ENCODE measurements around the gene BUD31. TPM values are rescaled to one million over a fixed set of nuclear protein-coding genes. Genes with fewer than 3 reads are reported as not detected.
"Not testable (repeated sequence)": the region's sequence is repeated elsewhere in the genome, so short reads cannot be mapped to it uniquely, and the experiment has no call there.

Gene BUD31
- 55.2 TPM for total RNA-seq

DNA sequence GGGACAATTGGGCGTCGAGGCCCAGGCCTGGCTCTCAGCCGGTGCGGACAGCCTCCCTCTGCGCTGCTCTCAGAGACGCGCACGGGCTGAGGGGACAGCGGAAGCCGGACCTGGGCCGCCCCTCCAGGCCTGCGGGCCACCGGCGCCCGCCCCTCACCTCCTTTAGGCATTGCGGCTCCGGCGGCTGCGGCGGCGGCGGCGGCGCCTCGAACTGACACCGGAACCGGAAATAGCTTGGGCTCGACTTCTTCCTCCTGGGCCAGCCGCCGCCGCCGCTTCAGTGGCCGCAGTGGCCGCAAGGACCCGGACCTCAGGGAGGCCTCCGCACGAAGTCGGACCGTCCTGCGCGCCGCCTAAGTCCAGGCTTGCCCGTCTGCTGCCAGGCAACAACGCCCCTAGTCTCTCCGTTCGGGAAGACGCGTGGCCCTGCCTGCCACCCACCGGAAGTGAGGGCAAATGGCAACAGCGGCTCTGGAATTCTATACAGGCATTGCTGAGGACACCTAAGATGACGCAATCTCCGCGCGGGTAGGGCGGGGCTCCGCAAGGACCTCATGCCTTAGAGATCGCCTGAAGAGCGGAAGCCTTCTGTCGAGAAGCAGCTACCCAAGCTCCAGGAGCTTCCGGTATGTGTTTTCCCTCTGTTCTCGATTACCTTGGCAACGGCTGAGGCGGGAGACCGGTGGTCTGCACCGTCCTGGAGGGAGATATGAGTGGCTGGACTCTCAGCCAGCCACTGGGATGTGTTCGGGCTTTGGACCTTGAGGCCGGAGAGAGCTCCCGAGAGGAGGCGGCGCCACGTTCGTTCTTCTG lies at the start of gene BUD31, which contains the start of gene PDAP1:
Gene BUD31 (plus strand): TSS at position 591 of the 813 bp plus-strand sequence. CDS start 2,124 bp downstream, outside the sequence.
Gene PDAP1 (minus strand): TSS at position 219 of the 813 bp plus-strand sequence. CDS start 49 bp downstream, at position 170.
- DNase-seq = peak; percentile 88

DNA sequence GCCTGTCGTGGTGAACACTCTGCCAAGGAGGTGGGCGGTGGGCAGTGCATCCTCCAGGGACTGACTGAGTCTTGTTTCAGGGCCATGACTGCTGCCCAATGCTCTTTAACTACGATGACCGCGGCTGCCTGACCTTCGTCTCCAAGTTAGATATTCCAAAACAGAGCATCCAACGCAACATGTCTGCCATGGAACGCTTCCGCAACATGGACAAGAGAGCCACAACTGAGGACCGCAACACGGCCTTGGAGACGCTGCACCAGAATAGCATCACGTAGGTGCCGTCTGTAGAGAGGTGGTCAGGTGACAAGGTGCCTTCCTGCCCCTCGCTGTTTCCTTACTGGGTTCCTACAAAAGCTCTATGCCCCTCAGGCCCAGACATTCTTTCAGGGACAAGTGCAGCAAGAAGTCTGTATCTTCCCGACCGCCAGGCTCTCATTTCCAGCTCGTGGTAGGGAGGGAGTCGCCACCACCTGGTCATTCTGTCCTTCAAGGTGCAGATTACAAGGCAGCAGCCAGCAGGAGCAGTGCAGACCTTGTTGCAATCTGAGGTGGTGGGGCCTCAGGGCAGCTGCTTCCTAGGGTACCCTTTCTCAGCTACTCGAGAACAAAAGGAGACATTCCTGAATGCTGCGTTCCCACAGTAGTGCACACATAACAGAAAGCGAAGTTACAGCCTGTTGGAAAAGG lies 49.2 kb upstream of the BUD31 start:
- no peak for DNase-seq

DNA sequence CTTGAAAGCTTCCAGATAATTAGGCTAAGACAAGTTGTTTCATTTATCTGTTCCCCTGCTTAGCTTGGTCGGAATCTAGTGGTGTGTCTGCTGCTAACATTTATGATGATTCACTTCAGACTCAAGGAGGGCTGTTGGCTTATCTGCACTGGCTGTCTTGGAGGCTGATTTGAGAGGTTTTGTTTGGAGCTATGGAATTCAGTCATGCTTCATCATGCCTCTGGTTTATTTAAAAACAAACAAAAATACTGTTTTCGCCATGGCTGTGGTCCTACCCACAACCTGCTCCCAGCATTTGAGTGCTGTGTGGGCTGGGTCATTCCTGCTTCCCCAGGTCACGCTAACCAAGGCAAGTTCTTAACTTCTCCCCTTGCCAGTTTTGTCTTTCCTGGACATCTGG lies 46.0 kb upstream of the BUD31 start:
- DNase-seq = no peak

DNA sequence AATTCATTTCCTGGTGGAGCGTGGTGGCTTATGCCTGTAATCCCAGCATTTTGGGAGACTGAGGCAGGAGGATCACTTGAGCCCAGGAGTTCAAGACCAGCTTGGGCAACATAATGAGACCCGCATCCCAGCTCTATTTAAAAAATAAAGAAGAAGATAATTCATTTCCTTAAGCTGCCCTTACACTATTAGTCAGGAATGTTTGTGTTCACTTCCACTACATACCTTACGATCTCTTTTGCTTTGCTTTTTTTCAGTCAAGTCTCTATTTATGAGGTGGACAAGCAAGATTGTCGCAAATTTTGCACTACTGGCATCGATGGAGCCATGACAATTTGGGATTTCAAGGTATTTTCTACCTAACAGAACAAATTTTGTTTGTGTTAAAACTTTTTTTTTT lies 45.5 kb upstream of the BUD31 start:
- DNase-seq = no peak

DNA sequence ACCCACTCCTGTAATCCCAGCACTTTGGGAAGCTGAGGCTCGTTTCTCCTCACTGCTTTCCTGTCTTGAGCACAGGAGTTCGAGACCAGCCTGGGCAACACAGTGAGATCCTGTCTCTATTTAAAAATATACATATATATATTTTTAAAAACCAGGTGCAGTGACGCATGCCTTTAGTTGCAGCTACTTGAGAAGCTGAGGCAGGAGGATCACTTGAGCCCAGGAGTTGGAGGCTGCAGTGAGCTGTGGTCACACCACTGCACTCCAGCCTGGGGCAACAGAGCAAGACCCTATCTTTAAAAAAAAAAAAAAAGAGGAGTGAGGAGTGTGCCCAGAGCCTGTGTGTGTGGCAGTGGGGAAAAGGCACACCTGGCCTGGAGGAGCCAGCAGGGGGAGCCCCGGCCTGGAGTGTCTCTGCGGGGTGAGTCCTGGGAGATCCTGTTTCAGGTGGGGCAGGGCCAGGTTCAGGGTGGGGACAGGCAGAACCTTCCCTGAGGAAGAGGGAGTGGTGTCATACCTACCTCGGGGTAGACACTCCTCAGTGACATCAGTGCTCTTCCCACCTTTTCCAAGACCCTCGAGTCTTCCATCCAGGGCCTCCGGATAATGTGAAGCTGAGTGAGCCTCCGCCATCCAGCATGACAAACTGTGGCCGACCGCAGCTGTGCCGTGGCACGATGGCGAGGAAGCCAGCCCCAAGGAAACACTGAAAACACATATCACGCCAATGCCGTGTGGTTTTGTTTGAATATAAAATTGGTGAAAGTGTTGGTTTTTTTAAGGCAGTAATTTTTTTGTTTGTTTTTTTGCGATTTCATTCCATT lies 43.2 kb upstream of the BUD31 start:
- DNase-seq = no peak

DNA sequence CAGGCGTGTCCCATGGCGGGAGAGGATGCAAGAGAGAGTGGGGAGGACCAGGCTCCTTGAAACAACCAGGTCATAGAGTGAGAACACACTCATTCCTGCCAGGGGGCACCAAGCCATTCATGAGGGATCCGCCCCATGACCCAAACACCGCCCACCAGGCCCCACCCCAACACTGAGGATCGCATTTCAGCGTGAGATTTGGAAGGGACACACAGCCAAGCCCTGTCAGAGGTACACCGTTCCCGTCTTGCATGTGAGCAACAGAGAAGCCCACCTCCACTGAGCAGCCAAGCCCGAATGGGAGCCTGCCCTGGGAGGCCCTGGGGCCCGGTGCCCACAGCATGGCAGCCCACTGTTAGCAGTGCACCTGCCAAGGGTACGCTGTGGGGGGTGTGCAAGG lies 42.1 kb upstream of the BUD31 start:
- DNase-seq = no peak

DNA sequence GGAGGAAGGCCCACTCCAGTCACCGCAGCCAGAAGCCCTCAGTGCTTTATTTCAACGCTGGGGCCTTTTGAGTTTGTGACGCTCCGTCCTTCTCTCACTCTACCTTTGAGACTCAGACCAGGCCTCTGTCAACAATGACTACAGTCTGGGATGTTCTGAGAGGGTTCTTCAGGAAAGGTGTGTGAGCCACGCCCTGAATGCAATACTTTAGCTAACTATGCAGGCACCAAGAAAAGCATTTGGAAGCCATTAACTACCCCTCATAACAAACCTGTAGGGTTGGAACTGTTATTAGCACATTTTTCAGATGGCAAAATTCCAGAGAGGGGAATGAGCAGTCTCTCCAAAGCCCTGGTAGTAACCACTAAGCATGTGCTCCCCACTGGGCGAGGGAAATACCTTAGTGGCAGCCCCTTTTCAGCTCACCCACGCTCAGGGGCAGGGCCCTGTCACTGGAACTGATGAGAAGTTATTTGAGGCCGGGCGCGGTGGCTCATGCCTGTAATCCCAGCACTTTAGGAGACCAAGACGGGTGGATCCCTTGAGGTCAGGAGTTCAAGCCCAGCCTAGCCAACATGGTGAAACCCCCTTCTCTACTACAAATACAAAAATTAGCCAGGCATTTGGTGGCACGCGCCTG lies 39.9 kb upstream of the BUD31 start:
- DNase-seq = no peak

DNA sequence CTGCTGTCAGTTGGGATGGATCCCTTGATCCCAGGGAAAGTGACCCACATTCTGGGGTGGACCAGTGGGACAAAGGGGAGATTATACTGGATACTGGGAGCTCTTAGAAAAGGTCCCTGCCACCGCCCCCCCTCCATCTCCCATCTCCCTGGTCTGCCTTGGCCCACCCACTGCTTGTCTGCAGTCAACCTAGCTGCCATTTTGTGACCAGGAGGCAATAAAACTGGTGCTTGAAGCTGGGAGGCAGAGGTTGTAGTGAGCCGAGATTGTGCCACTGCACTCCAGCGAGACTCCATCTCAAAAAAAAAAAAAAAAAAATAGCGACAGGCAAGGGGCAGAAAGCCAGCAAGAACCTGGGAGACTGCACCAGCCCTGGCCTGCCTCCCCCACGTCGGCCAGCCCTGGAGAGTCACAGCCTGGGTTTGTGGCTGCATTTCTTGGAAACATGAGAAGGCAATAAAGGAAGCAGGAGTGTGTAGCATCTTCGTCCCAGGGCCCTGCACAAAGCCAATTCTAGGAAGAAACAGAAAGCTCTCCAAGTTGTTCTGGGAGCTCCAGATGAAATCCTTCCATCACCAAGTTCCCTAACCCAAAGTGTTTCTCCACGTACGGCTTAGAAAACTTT lies 38.9 kb upstream of the BUD31 start:
- no peak for DNase-seq

DNA sequence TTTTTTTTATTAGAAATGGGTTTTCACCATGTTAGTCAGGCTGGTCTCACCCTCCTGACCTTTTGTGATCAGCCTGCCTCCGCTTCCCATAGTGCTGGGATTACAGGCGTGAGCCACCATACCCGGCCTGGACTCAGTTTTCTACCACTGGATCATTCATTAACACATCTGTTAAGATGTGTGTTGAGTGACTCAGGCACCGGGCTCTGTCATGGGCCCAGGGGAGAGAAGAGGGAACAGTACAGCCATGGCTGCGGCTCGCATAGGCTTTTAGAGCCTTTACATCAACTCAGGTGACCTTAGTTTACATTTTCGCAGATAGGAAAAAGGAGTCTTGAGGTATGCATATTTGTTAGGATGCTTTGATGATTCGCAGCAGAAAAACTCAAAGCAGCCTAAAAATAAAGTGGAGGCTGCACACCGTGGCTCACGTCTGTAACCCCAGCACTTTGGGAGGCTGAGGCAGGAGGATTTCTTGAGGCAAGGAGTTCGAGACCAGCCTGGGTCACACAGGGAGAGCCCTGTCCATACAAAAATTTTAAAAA lies 37.3 kb upstream of the BUD31 start:
- no peak for DNase-seq

DNA sequence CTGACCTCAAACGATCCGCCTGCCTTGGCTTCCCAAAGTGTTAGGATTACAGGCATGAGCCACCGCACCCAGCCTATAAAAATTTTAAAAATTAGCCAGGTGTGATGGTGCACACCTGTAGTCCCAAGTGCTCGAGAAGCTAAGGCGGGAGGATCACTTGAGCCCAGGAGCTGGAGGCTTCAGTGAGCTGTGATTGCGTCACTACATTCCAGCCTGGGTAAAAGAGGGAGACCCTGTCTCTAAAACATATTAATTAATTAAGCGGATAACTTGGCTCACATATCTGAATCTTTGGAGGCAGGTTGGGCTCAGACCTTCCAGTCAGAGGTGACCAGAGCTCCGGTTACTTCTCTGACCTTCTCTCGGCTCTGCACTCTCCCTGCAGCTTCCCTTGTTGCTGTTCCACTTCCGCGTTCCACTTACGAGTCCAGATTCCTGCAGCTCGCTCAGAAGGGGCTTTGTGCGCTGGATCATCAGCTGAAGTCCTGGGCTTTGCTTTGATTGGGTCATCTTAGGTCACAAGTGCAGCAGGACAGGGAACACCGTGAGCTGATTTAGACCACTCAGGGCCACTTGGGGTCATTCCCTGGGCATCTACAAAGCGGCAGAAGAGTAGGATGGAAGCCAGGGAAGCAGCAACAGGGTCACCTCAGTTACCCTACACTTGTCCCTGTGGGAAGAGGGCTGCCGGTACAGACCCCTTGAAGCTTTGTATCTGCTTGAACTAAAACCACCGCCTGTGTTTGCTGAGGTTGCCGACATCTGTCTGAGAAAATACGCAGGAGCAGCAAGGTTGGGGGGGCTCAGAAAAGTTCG lies 36.3 kb upstream of the BUD31 start:
- DNase-seq = no peak

DNA sequence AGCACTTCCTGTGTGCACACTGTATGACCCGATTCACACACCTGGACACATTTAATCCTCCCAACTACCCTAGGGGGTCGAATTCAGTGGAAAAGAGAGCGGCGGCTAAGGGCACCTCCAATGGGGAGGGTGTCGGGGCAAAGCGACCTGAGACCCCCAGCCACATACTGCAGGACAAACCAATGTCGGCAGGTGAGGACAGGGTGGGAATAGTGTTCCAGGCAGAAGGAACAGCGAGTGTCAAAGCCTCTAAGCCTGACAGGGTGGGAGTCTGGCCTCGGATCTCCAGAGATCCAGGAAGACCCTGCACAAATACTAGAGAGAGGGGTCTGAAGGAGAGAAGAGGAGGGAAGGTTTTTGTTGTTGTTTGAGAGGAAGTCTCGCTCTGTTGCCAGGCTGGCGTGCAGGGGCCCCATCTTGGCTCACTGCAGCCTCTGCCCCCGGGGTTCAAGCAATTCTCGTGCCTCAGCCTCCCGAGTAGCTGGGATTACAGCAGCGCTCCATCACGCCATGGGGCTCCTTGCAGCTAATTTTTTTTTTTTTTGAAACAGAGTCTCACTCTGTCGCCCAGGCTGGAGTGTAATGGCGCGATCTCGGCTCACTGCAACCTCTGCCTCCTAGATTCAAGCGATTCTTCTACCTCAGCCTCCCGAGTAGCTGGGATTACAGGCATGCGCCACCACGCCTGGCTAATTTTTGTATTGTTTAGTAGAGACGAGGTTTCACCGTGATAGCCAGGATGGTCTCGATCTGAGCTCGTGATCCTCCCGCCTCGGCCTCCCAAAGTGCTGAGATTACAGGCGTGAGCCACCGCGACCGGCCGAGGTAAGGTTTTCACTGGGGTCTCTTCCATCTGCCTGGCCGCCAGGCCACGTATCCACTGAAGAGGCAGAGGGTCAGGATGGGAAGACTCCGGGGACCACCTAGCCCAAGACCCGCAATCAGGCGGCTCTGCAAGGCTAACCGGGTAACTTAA lies 35.4 kb upstream of the BUD31 start:
- no peak for DNase-seq

DNA sequence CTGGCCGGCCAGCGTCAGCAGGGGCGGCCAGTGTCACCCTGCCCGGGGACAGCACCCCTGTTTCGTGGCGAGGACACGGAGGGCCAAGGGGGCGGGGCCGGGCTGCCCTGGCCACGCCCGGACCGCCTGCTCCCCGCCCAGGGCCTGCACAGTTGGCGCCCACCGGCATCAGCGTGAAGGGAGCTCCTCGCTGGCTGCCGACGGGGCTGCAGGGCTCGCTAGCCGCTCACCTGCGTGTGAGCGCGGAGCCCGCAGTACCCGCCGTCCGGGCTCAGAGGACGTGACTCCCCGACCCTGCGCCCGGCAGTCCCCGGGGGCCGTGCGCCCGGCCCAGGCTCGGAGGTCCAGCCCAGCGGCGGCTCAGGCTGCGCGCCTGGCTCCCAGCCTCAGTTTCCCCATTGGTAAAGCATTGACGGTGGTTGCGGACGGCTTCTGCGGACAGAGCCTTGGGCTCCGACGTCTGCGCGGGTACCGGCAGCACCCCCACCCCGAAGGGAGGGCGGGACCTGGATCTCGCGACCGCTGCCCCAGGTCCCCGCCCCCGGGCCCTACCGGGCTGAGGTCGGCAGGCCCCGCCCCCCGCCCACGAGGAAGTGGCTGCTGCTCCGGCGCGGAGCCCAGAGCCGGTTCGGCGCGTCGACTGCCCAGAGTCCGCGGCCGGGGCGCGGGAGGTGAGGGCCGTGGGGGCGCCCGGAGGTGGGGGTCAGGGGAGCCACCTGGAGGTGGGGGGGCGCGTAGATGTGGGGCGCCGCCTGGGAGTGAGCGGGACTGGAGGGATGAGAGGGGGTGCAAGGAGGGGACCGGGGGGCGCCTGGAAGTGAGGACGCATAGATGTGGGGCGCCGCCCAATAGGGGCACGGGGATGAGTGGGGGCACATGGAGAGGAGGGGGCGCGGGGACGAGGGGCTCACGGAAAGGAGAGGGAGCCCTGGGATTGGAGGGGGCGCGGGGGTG lies 34.4 kb upstream of the BUD31 start, which contains the start of gene ARPC1B:
Gene ARPC1B (plus strand): TSS at position 620 of the 954 bp plus-strand sequence. CDS start 10,985 bp downstream, outside the sequence.
- no peak for DNase-seq

DNA sequence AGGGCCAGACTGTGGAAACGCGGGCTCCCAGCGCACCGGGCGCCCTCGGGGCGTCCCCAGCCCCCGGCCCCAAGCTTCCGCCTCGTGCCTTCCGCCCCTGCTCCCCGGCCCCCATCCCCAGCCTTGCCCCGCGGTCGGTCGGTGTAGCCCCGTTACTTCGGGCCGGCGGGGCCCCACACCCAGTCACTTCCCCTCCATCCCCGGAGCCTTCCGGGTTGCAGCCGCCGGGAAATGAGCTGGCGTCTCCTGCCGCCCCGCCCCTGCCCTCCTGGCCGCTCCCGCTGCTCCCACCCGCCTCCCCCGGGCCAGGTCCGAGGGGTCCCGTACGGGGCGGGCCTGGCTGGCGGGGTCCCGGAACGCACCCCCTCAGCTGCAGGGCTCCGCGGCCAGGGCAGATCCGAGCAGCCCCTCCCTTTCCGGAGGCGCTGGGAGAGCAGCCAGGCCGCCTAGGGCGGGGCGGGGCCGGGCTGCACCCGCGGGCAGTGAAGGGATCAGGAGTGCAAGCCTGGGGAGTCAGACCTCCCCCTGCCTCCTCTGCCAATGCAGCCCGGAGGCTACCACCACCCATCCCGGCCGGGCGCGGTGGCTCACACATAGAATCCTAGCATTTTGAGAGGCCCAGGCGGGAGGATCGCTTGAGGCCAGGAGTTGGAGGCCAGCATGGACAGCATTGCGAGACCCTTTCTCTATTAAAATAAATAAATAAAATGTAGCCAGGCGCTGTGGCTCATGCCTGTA lies 33.5 kb upstream of the BUD31 start:
- peak; percentile 23 for DNase-seq

DNA sequence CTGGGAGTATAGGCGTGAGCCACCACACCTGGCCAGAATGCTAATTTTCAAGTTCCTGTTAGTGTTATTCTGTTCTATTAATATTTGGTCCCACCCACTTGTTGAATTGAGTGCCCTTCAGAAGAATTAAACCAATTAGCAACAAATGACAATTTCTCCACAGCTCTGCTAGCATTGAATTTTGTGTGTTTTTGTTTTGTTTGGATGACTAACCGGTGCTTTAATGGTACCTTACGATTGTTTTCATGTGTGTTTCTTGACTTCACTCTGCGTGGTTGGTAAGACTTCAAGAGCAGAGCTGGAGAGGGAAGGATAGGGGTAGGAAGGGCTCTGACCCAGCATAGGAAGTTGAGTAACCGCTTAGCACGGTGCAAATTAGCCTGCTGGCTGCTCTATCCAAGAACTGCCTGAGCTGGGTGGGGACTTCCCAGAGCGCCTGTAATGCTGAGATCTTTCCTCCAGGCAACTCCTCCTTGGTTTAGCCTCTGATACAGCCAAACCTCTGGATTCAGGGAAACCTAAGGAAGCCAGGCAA lies 29.7 kb upstream of the BUD31 start:
- no peak for DNase-seq

DNA sequence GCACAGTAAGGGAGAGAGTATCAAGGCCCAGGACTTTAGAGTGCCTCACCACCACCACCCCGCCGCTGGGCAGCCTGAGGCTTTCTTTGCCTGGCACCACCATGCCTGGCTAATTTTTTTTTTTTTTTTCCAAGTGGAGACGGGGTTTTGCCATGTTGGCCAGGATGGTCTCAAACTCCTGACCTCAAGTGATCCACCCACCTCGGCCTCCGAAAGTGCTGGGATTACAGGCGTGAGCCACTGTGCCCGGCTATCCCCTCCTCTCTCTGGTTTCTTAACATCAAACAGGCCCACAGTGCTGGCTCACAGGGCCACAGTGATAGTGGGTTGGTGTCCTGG lies 29.1 kb upstream of the BUD31 start:
- DNase-seq = not testable (repeated sequence)

DNA sequence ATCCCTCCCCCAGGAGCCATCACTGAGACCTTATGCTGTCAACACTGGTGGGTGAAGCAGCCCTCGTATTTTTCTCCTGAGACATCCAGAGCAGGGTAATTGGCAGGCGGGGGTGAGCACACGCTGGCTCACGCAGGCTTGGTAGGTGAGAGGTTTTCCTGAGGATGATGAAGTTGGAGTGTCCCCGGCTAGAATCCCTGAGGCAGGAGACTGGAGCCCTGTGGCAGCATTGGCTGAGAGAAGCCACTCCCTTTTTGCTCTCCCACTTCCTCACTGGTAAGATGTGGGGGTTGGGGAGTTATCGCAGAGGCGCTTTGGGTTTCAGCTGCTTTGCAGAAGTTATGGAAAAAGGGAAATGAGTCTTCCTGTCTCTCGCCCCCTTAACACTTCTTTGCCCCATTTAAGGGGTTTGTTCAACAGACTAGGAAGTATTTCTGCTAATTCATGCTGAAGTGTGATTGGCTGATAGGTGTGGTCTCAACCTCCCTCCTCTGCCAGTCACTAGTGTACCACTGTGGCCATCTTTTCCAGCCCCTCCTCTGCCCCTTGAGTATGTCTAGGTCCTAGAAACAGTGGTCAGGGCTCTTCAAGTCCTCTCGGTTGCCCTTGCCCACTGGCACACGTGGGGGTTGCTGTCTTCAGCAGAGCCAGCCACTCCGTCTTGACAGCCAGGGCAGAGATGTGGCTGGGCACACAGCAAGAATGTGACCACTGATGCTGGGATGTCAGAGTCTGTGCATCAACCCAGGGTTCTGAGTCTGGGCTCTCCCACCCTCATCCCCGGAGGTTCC lies 28.5 kb upstream of the BUD31 start:
- DNase-seq = peak; percentile 39

Data from occipital lobe (tissue), 2 donors.